Activated CD4-positive, alpha-beta memory T cell treated with anti-CD3 and anti-CD28 coated beads, Interleukin-2, amount 10 ng/mL, durations not matched to agents 7 days and 5 days (primary cell): ENCODE data around the gene RASGRP2. TPM values are rescaled to one million over a fixed set of nuclear protein-coding genes. Genes with fewer than 3 reads are reported as not detected.
"Not testable (repeated sequence)": the region's sequence is repeated elsewhere in the genome, so short reads cannot be mapped to it uniquely, and the experiment has no call there.

Source experiments
- CTCF ChIA-PET: fragments of 350-600 bp; sonication (Branson Sonifier 250); formaldehyde crosslinking; loops from one replicate; lab custom pipeline; 2021; ENCODE audit warnings: antibody characterized with exemption, inconsistent platforms; lab: Charles Lee
- POLR2A ChIA-PET: fragments of 350-600 bp; sonication (Branson Sonifier 250); formaldehyde crosslinking; loops from one replicate; lab custom pipeline; 2021; ENCODE audit warnings: antibody characterized with exemption; lab: Charles Lee
- DNase-seq: peaks from one replicate; pipeline ENCODE4 v3.0.0-alpha.2; 2020
- H3K27ac Mint-ChIP-seq: one replicate; pipeline ENCODE4 v1.8.0; 2021; ENCODE audit warnings: mild to moderate bottlenecking, mixed read lengths
- H3K27me3 Mint-ChIP-seq: one replicate; pipeline ENCODE4 v1.8.0; 2021; ENCODE audit warnings: mixed read lengths
- H3K36me3 Mint-ChIP-seq: one replicate; pipeline ENCODE4 v1.8.0; 2021; ENCODE audit warnings: low read depth, mixed read lengths
- H3K4me1 Mint-ChIP-seq: one replicate; pipeline ENCODE4 v1.8.0; 2021; ENCODE audit warnings: mixed read lengths
- H3K4me3 Mint-ChIP-seq: one replicate; pipeline ENCODE4 v1.8.0; 2021; ENCODE audit warnings: mild to moderate bottlenecking, mixed read lengths
- H3K9me3 Mint-ChIP-seq: one replicate; pipeline ENCODE4 v1.8.0; 2021; ENCODE audit warnings: mixed read lengths
- total RNA-seq, 2 experiments: library from RNA; stranded (reverse); gene quantifications; one replicate each; pipeline ENCODE4 v1.2.3, GENCODE V29; 2021

The RASGRP2 gene
- total RNA-seq, 2 experiments from 2014 or later = 179 to 183 TPM

GRCh38 chr11:64711138-64711955, 32.6 kb downstream of the RASGRP2 start:
- ChIA-PET CTCF (interaction anchor here (1.4 kb wide), 1 partner anchor 23 kb away, joined by 3 read pairs; no protein-coding TSS in a partner anchor), POLR2A (no interaction called here)
- Mint-ChIP-seq H3K27ac (no peak overlapping the region), H3K4me1 (peaks cover 15% of the 10 kb centered on the region), H3K27me3 (peaks cover 69% of the 10 kb centered on the region), H3K4me3 (no peak overlapping the region), H3K36me3 (peaks cover 2% of the 10 kb centered on the region), H3K9me3 (no peaks in the 10 kb centered on the region)
- DNase-seq = no peak

- ChIA-PET CTCF (interaction anchor here (0.7 to 1.4 kb wide), 2 partner anchors 22 to 182 kb away, joined by 3 read pairs; no protein-coding TSS in a partner anchor), POLR2A (no interaction called here)
- Mint-ChIP-seq H3K4me3 (no peak overlapping the region), H3K9me3 (no peaks in the 10 kb centered on the region), H3K27me3 (peaks cover 65% of the 10 kb centered on the region), H3K27ac (no peak overlapping the region), H3K36me3 (peaks cover 2% of the 10 kb centered on the region), H3K4me1 (peaks cover 15% of the 10 kb centered on the region)
- no peak for DNase-seq
These were observed 33.4 kb downstream of the RASGRP2 start for GRCh38 chr11:64710418-64711137.

- ChIA-PET POLR2A (interaction anchor here (2.4 kb wide), 1 partner anchor 13 kb away, joined by 8 read pairs; no protein-coding TSS in a partner anchor), CTCF (interaction anchor here (1.1 to 3.7 kb wide), 3 partner anchors 13 to 17 kb away, joined by 3 to 47 read pairs (median 8); no protein-coding TSS in a partner anchor)
- H3K27me3 Mint-ChIP-seq = peaks cover 53% of the 10 kb centered on the region
- no peaks in the 10 kb centered on the region for H3K36me3 Mint-ChIP-seq
- no peaks in the 10 kb centered on the region for H3K4me1 Mint-ChIP-seq
- no peak for DNase-seq
- H3K4me3 Mint-ChIP-seq = no peak overlapping the region
- no peak overlapping the region for H3K27ac Mint-ChIP-seq
- H3K9me3 Mint-ChIP-seq = no peaks in the 10 kb centered on the region
These were observed 38.4 kb downstream of the RASGRP2 start for GRCh38 chr11:64705501-64705900.

GRCh38 chr11:64703048-64703447, 40.9 kb downstream of the RASGRP2 start:
- Mint-ChIP-seq H3K27ac (no peak overlapping the region), H3K4me1 (no peaks in the 10 kb centered on the region), H3K36me3 (no peaks in the 10 kb centered on the region), H3K9me3 (no peaks in the 10 kb centered on the region), H3K4me3 (no peak overlapping the region), H3K27me3 (peaks cover 45% of the 10 kb centered on the region)
- DNase-seq = no peak
- POLR2A ChIA-PET = interaction anchor here (2.4 to 2.9 kb wide), 2 partner anchors 9 to 15 kb away, joined by 8 to 10 read pairs; no protein-coding TSS in a partner anchor
- CTCF ChIA-PET = interaction anchor here (0.5 to 3.7 kb wide), 3 partner anchors 15 to 913 kb away, joined by 3 to 47 read pairs (median 3); partner anchors contain the start of gene RASGRP2

GRCh38 chr11:64701956-64702355, 42.0 kb downstream of the RASGRP2 start:
- H3K36me3 Mint-ChIP-seq, CTCF ChIA-PET, H3K27ac Mint-ChIP-seq, H3K4me1 Mint-ChIP-seq, POLR2A ChIA-PET, H3K9me3 Mint-ChIP-seq, DNase-seq, H3K4me3 Mint-ChIP-seq: not testable (repeated sequence)
- peaks cover 44% of the 10 kb centered on the region for H3K27me3 Mint-ChIP-seq

- H3K27me3 Mint-ChIP-seq = peaks cover 44% of the 10 kb centered on the region
- CTCF ChIA-PET = interaction anchor here (2.3 kb wide), 1 partner anchor 10 kb away, joined by 13 read pairs; no protein-coding TSS in a partner anchor
These were observed 45.5 kb downstream of the RASGRP2 start for GRCh38 chr11:64698427-64698826.

GRCh38 chr11:64697663-64698375, 46.1 kb downstream of the RASGRP2 start:
- Mint-ChIP-seq H3K4me3 (no peak overlapping the region), H3K4me1 (peaks cover 2% of the 10 kb centered on the region), H3K9me3 (no peaks in the 10 kb centered on the region), H3K27ac (no peak overlapping the region), H3K36me3 (no peaks in the 10 kb centered on the region), H3K27me3 (peaks cover 46% of the 10 kb centered on the region)
- no peak for DNase-seq
- CTCF ChIA-PET = interaction anchor here (2.3 kb wide), 1 partner anchor 9 kb away, joined by 13 read pairs; no protein-coding TSS in a partner anchor
- POLR2A ChIA-PET = no interaction called here

More at GRCh38 chr11:64698427-64698826, 45.5 kb downstream of the RASGRP2 start:
- no peak for DNase-seq
- no peaks in the 10 kb centered on the region for H3K36me3 Mint-ChIP-seq
- H3K4me1 Mint-ChIP-seq = no peaks in the 10 kb centered on the region
- no peak overlapping the region for H3K4me3 Mint-ChIP-seq
- H3K9me3 Mint-ChIP-seq = no peaks in the 10 kb centered on the region
- H3K27ac Mint-ChIP-seq = no peak overlapping the region
- POLR2A ChIA-PET = no interaction called here

- H3K36me3 Mint-ChIP-seq = no peaks in the 10 kb centered on the region
- peaks cover 64% of the 10 kb centered on the region for H3K27me3 Mint-ChIP-seq
- H3K4me3 Mint-ChIP-seq = no peak overlapping the region
- no peak overlapping the region for H3K27ac Mint-ChIP-seq
- no peaks in the 10 kb centered on the region for H3K9me3 Mint-ChIP-seq
- DNase-seq = no peak
- peaks cover 6% of the 10 kb centered on the region for H3K4me1 Mint-ChIP-seq
- ChIA-PET POLR2A (no interaction called here), CTCF (interaction anchor here (1.3 kb wide), 1 partner anchor 7 kb away, joined by 4 read pairs; no protein-coding TSS in a partner anchor)
These were observed 47.9 kb downstream of the RASGRP2 start for GRCh38 chr11:64696045-64696444.

- Mint-ChIP-seq H3K4me3 (no peak overlapping the region), H3K36me3 (no peaks in the 10 kb centered on the region), H3K4me1 (peaks cover 6% of the 10 kb centered on the region), H3K27me3 (peaks cover 69% of the 10 kb centered on the region), H3K9me3 (no peaks in the 10 kb centered on the region), H3K27ac (no peak overlapping the region)
- POLR2A ChIA-PET = no interaction called here
- CTCF ChIA-PET = no interaction called here
- DNase-seq = no peak
These were observed 48.4 kb downstream of the RASGRP2 start for GRCh38 chr11:64695548-64695947.

GRCh38 chr11:64694821-64695365, 49.0 kb downstream of the RASGRP2 start:
- ChIA-PET POLR2A (interaction anchor here (2.9 kb wide), 1 partner anchor 9 kb away, joined by 10 read pairs; no protein-coding TSS in a partner anchor), CTCF (no interaction called here)
- peaks cover 6% of the 10 kb centered on the region for H3K4me1 Mint-ChIP-seq
- no peak overlapping the region for H3K27ac Mint-ChIP-seq
- no peak overlapping the region for H3K4me3 Mint-ChIP-seq
- H3K27me3 Mint-ChIP-seq = peaks cover 66% of the 10 kb centered on the region
- no peaks in the 10 kb centered on the region for H3K9me3 Mint-ChIP-seq
- no peaks in the 10 kb centered on the region for H3K36me3 Mint-ChIP-seq
- no peak for DNase-seq

- DNase-seq = no peak
- ChIA-PET POLR2A (interaction anchor here (2.9 kb wide), 1 partner anchor 9 kb away, joined by 10 read pairs; no protein-coding TSS in a partner anchor), CTCF (no interaction called here)
- peaks cover 67% of the 10 kb centered on the region for H3K27me3 Mint-ChIP-seq
- no peak overlapping the region for H3K4me3 Mint-ChIP-seq
- H3K27ac Mint-ChIP-seq = no peak overlapping the region
- H3K9me3 Mint-ChIP-seq = no peaks in the 10 kb centered on the region
- peaks cover 9% of the 10 kb centered on the region for H3K4me1 Mint-ChIP-seq
- H3K36me3 Mint-ChIP-seq = no peaks in the 10 kb centered on the region
These were observed 49.8 kb downstream of the RASGRP2 start for GRCh38 chr11:64694026-64694755.
